Anterior cingulate cortex (tissue), 58 donors: ENCODE results near the gene KIAA1671.
"Not testable (repeated sequence)": the region's sequence is repeated elsewhere in the genome, so short reads cannot be mapped to it uniquely, and the experiment has no call there.

ENCODE experiments used
- DNase-seq, 58 donors: peaks; one replicate each; lab custom pipeline; 2025; lab: John Stamatoyannopoulos, UW

The KIAA1671 gene

DNA sequence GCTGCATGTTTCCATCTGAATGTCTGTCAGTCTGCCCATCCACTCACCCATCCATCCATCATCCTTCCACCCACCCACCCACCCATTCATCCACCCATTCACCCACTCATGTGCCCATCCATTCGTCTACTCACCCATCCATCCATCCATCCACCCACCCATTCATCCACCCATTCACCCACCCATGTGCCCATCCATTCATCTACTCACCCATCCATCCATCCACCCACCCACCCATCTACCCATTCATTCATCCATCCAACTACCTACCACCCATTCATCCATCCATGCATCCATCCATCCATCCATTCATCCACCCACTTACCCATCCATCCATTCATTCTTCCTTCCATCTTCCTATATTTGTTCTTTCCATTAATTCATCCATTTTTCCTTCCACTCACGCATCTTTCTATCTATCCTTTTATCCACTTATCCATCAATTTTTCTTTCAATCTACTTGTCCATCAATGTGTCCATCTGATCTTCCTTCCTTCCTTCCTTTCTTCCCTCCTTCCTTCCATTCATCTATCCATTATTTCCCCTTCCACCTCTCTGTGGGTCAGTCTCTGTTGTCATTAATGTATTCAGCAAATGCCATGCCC is 255.1 kb downstream of the KIAA1671 start:
- no peak for DNase-seq

GRCh38 chr22:25208328-25208727 is 255.8 kb downstream of the KIAA1671 start:
- no peak for DNase-seq

DNA sequence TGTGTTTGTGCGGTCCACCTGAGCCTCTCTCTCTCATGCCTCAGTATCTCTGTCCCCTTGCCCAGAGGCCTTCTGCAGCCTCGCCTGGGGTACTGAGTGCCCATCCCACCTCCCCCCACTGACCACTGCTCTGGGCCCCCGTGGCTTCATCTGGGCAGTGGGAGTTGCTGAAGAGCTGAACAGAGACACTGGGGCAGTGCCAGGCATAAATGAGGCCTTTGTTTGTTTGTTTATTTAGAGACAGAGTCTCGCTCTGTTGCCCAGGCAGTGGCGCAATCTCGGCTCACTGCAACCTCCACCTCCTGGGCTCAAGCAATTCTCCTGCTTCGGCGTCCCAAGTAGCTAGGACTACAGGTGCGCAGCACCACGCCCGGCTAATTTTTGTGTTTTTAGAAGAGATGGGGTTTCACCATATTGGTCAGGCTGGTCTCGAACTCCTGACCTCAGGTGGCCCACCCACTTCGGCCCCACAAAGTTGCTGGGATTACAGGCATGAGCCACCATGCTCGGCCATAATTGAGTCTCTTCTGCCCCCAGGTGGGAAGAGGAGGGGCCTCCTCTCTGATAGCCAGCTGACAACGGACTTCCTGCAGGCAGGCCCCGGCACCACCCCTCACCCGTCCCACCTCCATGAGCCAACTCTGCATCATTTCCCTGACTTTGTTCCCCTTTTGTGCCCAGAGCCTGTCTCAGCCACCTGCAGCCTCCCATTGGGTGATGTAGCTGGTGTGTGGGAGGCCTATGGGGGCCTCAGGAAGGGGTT is 256.4 kb downstream of the KIAA1671 start:
- no peak for DNase-seq

GRCh38 chr22:25210793-25211192 is 258.3 kb downstream of the KIAA1671 start:
- no peak for DNase-seq

DNA sequence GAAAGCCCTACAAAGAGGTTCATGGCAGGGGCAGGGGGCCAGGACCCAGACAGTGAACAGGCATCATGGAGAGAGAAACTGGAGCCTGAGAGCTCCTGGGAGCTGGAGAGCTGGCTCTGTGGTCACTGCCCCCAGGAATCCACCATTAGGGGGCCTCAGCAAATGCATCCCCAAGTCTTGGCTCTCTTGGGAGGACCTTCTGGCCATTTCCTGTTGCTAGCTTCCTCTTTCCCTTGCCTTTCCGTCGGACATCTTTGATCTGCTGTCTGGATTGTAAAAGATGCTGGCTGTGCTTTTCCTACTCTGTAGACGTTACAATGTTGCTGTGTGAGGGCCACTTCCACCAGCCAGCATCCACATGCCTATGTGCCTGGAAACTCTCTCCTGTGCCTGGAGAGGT is 259.8 kb downstream of the KIAA1671 start:
- no peak for DNase-seq

DNA sequence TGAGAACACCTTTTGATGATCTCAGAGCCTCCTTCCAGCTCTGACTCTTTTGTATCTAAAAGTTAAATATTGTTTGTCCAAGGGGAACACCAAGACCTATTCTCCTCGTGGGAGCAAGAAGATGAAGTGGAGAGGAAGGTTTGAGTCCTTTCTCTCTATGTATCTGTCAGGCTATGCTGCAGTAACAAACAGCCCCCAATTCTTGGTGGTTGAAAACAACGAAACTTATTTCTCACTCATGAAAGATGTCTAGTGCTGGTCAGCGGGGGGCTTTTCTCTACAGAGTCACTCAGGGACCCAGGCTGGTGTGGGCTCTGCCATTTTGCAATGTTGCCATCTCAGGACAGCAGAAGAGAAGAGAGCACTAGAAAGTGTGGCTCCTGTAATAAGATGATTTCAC is 260.7 kb downstream of the KIAA1671 start:
- DNase-seq, result no peak

- no peak for DNase-seq
Measured at GRCh38 chr22:25216230-25216629, 263.7 kb downstream of the KIAA1671 start.

DNA sequence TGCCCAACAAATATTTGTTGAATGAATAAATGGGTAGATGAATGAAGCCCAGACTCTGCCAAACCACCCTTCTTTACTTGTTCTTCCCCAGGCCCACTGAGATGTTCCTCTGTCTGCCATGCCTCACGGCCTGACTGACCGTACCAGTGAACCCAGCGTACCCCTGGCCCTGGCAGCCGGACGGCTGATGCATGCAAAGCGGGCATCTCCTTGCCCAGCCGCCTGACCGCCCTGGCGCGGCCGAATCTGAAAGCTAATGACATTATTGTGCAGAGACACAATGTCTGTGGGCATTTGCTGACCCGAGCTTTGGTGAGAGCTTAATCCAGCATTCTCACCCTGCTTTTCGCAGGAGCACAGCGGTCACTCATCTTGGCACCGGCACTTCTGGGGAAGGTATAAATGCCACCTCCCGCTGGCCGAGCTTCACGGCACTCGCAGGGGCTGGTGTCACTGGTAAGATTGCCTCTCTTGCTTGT is 266.7 kb downstream of the KIAA1671 start, which contains the start of gene CRYBB2:
Gene CRYBB2 (plus strand): TSS at position 429 of the 479 bp plus-strand sequence. CDS start 1,791 bp downstream, outside the sequence.
- DNase-seq, result peak in 4 of 58 donors; percentile 1 to 14 (median 8)

DNA sequence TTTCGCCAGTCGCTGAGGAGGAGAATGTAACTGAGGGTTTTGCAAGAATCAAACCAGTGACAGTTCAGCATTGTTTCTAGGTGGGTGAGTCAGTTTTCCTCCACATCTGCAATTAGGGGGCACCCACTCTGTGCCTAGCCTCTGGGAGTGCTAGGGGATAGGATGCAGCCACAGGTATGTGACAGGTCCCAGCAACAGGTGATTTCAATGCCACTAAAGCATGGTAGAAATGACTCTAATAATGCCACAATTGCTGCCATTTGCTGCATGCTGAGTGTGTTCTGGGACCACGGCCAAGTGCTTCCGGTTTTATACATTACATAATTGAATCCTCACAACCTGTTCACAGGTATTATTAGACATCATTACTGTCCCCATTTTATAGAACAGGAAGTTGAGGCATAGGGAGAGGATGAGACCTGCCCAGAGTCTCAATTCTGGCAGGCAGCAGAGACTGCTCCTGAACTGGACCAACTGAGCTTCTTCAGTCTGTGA is 267.5 kb downstream of the KIAA1671 start:
- no peak for DNase-seq

DNA sequence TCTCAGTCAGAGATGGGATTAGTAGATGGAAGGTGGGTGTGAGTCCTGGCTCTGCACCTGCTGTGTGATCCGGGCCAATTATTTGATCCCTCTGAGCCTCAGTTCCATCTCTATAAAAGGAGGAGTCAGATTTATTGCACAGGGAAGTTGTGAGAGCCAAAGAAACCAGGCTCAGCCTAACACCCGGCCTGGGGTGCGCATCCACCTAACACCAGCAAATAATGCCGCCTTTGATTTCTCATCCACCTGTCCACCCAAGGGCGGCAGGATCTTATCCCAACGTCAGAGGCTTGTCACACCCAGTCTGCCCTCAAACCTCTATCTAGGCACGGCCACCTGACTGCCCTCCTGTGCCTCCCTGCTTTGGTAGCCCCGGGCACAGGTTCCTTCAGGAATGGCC is 269.3 kb downstream of the KIAA1671 start:
- no peak for DNase-seq

GRCh38 chr22:25223269-25223850 is 270.8 kb downstream of the KIAA1671 start:
- DNase-seq, result no peak

DNA sequence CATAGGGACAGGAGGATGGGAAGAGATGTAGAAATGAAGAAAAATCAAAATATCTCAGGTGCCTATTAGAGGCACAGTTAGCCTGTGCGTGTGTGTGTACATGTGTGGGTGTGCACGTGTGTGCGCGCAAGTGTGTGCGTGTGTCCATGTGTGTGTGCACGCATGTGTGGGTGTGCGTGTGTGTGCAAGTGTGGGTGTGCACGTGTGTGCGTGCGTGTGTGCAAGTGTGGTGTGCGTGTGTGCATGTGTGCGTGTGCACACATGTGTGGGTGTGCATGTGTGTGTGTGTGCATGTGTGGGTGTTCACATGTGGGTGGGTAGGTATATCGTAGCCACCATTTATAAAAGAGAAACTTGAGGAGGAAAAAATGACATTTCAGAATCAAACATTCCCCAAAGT is 276.3 kb downstream of the KIAA1671 start:
- no peak for DNase-seq

GRCh38 chr22:25230760-25231159 is 278.2 kb downstream of the KIAA1671 start:
- not testable (repeated sequence) for DNase-seq

DNA sequence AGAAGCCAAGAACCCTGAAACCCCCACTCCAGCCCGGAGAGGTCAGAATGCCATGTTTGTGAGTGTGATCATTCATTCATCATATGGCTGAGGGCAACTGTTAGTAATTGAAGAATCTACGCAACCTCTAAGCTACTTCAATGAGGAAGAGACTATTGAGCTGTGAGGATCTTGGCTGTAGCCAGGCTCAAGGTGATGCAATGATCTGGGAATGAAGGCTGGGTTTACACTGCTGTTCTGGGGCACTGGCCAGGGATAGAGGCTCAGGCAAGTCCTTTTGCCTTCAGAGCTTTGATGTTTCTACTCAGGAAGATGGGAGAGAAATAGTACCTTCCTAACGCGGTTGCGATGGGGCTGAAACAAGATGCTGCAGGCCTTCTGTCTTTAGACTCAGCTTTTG is 279.8 kb downstream of the KIAA1671 start:
- no peak for DNase-seq

DNA sequence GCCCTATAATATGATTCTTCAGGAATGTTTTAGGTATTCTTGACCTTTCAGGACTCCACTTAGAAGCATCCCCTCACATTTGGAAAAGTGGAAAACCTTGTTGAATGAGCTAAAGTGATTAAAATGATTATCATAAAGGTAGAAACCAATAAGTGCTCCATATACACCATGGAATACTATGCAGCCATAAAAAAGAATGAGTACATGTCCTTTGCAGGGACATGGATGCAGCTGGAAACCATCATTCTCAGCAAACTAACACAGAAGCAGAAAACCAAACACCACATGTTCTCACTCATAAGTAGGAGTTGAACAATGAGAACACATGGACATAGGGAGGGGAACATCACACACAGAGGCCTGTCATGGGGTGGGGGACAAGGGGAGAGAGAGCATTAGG is 281.2 kb downstream of the KIAA1671 start:
- not testable (repeated sequence) for DNase-seq

GRCh38 chr22:25235547-25236290 is 283.2 kb downstream of the KIAA1671 start:
- peak in 50 of 58 donors; percentile 1 to 69 (median 30) for DNase-seq

DNA sequence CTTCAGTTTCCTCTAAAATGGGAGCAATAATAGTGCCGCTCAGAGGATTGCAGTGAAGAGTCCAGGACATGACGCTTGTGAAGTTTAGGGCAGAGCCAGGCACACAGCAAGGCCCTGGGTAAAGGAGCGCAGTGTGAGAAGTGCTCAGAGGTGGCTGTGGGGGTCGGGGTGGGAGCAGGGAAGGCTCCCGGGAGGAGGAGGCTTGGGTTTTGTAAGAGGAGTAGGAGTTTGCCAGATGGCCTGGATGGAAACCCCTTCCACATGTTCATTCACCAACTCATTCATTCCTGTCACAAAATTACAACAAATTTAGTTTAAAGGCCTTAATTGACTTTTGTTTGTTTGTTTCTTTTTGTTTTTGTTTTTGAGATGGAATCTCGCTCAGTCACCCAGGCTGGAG is 283.9 kb downstream of the KIAA1671 start:
- no peak for DNase-seq

DNA sequence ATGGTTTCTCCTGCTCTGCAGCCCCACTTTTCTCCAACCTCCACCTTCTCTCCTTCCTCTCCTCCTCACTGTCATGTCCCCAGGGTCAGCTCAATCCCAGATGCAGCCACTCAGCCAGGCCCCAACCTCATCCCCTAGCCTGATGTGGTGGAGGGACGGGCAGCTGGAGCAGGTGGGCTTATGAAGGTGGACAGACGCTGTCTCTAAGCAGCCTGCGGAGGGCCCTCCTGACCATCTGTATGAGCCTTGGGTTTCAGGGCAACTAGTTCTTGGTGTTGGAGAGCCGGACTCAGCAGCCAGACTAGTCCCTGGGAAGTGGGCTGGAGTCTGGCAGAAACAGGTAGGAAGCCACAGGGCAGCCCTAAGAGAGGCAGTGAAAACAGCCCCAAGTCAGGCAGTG is 285.0 kb downstream of the KIAA1671 start:
- no peak for DNase-seq

DNA sequence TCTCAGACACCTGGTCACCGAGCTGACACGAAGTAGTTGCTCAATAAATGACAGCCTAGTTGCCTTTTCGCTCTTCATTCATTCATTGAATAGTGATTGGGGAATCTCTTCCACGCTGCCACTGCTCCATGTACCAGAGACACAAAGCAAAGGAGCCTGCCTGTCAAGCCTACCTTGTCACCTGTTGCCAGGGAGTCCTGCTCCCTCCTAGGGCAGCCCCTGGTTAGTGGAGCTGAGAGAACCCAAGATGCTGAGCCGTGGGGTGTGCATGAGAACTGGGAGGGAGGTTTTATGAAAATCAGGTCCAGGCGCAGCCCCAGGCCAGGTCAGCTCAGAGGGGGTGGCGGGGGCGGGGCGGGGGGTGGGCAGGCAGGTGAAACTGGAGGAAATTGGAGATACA is 285.5 kb downstream of the KIAA1671 start:
- not testable (repeated sequence) for DNase-seq
